ENCODE measurements around the gene NAALADL2.
"Not testable (repeated sequence)": the region's sequence is repeated elsewhere in the genome, so short reads cannot be mapped to it uniquely, and the experiment has no call there.

NAALADL2 gene

GRCh38 chr3:175149675-175150074, 290.5 kb downstream of the NAALADL2 start:
- DNase-seq = no peak

GRCh38 chr3:175150812-175151401, 291.8 kb downstream of the NAALADL2 start:
- DNase-seq = no peak

- no peak for DNase-seq
Measured at GRCh38 chr3:175153595-175153994, 294.5 kb downstream of the NAALADL2 start.

DNA sequence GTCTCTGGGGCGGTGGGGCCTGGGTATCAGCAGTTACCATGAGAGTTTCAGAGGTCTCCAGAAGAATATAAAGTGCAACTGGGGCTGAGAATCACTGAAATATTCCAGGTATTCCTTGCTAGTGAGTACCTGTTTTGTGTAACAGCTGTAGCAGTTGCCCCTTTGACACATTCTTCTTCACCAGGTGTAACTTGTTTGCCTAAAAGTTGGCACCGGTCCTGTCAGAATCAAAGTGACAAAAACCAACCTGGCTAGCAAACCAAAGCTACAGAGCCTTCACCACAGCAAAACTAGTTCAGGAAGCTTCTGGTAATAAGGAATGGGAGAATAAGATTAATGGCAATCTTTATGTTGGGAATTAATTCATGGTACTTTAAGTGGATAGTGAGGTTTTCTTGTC, 296.0 kb downstream of the NAALADL2 start:
- no peak for DNase-seq

GRCh38 chr3:175159202-175159601, 300.1 kb downstream of the NAALADL2 start:
- no peak for DNase-seq

DNA sequence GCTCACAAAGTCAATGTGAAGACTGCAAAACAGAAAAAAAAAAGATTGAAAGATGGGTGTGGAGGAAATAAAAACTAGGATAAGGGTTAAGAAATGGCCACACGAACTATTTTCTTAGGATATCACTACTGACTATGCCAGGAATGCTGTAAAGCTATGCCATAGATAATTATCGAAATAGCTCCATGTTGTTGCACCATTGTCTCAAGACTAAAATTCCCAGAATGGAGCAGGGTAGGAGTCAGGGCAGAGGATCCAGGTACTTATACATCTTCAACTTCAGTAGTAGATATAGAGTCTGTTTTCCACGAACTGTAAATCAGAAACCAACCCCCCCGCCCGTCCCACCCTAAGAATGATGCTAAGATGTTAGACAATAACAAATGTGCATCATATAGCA, 302.2 kb downstream of the NAALADL2 start:
- DNase-seq = no peak

DNA sequence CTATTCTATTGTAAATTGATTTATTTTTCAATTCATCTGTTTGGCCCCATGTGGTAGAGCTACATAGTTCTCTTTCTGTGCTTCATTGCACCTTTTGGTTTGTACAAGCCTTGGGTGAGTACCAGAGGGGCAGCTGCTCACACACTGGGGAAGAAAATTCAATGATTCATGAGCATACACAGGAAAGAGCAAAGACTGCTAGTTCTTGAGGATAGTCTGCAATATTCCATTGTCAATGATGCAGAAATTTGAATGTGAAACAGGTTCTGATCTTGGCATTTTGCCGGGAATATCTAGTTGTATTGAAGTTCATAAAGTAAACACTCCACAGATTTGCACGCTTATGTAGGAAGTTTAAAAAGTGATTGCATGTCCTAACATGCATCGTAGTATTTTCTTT, 304.6 kb downstream of the NAALADL2 start:
- no peak for DNase-seq

DNA sequence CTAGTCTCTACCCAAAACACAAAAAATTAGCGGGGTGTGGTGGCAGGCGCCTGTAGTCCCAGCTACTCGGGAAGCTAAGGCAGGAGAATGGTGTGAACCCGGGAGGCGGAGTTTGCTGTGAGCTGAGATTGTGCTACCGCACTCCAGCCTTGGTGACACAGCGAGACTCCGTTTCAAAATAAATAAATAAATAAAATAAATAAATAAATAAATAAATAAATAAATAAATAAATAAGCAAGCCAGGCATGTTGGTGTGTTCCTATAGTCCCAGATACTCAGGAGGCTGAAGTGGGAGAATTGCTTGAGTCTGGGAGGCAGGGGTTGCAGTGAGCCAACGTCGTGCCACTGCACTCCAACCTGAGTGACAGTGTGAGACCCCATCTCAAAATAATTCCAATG, 314.0 kb downstream of the NAALADL2 start:
- not testable (repeated sequence) for DNase-seq

DNA sequence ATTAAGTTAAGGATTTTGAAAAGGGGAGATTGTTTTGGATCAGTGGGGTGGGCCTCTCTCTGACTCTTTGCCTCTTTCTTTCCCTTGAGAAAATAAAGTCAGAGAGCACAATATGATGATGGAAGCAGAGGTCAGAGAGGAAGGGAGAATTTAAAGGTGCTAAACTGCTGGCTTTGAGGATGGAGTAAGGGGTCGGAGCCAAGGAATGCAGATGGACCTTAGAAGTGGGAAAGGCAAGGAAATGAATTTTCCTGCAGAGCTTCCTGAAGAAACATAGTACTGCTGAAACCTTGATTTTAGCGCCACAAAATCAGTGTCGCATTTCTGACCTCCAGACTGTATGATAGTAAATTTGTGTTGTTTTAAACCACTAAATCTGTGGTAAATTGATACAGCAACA, 317.4 kb downstream of the NAALADL2 start:
- no peak for DNase-seq

DNA sequence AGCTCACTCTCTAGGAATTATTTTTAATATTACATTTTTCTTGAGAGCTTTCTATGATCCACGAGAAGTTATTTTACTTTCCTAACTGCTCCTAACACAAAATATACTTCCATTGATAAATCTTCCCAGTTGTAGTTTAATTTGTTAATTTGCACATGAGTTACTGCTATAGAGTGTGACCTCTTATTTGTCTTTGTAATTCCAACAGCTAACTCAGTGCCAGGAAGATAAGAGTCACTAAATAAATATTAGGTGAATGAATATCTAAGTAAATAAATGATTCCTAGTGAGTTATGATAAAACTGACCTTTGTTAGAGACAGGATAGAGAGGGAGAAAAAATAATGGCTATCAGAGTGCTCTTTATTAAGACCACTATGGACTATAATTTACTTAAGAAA, 319.9 kb downstream of the NAALADL2 start:
- DNase-seq = no peak

GRCh38 chr3:175184392-175184791, 325.3 kb downstream of the NAALADL2 start:
- no peak for DNase-seq

GRCh38 chr3:175185903-175186302, 326.8 kb downstream of the NAALADL2 start:
- no peak for DNase-seq

DNA sequence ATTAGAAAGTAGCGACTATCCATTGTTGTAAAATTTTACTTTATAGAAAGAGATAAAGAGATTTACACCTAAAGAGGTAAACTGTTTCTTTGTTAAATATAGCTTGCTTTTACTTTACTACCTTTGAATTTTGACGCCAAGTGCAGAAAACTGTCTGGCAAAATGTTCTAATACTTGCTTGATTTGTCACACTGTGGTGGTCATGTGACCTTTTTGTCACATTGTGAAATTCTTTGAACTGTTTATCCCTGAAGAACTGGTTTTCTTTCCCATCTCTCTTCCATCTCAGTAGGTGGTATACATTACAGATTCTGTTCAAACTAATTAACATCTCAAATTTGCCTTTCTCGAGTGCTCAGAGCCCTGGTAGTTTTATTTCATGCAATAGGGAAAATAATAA, 327.4 kb downstream of the NAALADL2 start:
- DNase-seq = no peak

DNA sequence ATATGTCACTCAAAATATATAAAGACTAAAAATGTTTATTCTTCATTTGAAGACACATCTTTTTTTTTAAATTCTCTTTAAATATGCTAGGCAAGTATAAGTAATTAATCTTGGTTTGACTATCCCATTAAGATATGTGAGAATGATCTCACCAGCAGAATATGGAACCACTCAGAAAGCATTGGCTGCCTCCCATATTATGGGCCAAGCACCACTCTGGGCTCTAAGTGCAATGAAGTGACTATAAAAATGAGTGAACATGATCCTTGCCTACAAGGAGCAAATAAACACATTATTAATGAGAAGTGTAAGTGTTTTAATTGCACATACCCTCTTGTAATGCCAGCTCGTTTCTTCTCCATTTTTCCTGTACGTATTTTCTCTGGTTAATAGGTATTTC, 328.5 kb downstream of the NAALADL2 start:
- DNase-seq = no peak

GRCh38 chr3:175192536-175192935, 333.4 kb downstream of the NAALADL2 start:
- no peak for DNase-seq

- DNase-seq = no peak
Measured at GRCh38 chr3:175193815-175194518, 334.8 kb downstream of the NAALADL2 start.

GRCh38 chr3:175198991-175199783, 340.1 kb downstream of the NAALADL2 start:
- no peak for DNase-seq

GRCh38 chr3:175199961-175200360, 340.8 kb downstream of the NAALADL2 start:
- DNase-seq = no peak

- no peak for DNase-seq
Measured at GRCh38 chr3:175200391-175201095, 341.4 kb downstream of the NAALADL2 start.

GRCh38 chr3:175207361-175207760, 348.2 kb downstream of the NAALADL2 start:
- no peak for DNase-seq

- DNase-seq = no peak
Measured at GRCh38 chr3:175208326-175208725, 349.2 kb downstream of the NAALADL2 start.

GRCh38 chr3:175211466-175211865, 352.3 kb downstream of the NAALADL2 start:
- DNase-seq = no peak

- no peak for DNase-seq
Measured at GRCh38 chr3:175212896-175213295, 353.8 kb downstream of the NAALADL2 start.

Data from bone marrow (tissue), 2 donors.